ENCODE data around the gene CRYBA4.

The CRYBA4 gene

DNA sequence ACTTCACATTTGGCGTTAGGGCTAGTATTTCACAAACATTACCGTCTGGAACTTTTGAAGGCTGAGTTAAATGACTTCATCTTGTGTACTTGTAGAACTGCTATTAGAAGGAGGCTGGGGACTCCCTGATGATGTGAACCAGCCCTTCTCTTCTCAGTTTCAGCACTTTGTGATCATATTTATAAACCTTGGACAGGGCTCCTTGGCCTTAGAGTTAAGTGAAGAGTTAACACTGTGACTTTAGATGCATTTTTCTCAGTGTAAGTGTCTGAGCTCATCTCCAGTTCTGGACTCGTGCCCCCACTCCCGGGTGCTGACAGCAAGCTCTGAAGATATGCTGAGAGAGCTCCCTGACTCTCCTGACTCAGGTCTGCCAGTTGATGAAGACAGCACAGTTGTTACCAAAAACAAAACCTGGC is 44.1 kb downstream of the CRYBA4 start:
- no peak for DNase-seq

DNA sequence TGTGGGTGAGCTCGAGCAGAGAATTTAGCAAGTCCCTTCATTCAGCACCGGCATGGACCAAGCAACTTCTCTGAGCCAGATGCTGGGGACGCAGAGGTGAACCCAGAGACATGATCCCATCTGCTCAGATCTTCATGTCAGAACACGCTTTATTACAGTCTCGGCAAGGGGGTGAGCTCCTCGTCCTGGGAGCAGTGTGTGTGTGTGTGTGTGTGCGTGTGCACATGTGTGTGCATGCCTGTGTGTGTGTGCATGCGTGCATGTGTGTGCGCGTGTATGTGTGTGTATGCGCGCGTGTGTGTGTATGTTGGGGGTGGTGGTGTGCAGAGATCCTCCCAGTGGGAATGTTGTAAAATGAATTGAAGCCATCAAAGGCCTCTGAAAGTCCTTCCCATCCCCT is 45.4 kb downstream of the CRYBA4 start:
- DNase-seq = no peak

DNA sequence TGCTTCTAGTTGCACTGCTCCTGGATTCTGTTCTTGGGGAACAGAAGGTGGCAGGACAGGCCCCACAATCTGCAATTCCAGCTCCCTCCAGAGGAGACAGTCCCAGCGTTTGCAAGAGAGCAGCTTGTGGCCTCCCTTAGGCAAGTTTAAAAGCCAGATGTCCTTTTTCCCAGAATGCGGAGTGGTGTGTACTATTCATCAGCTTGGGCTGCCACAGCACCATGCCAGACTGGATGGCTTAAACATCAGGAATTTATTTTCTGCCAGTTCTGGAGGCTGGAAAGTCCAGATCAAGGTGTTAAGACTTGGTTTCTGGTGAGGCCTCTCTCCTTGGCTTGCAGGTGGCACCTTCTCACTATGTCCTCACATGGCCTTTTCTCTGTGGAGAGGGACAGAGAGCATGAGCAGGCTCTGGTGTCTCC is 47.3 kb downstream of the CRYBA4 start:
- DNase-seq = peak; percentile 72 to 77

DNA sequence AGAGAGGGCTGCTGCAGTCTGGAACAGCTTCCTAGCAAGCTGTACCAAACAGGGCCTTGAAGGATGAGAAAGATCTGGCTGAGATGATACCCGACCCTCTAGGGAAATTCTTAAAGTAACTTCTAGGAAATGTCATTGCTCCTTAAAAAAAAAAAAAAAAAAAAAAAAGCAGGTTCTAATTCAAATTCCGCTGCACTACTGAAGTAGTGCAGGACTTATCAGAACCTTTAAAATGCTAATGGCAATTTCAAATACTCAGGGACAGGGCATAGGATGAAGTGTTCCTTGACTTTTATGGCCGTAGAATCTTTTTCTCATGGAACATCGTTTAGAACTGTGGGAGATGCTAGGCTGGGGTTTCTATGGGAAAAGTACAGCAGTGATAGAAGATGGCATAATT is 48.7 kb downstream of the CRYBA4 start:
- DNase-seq = no peak

DNA sequence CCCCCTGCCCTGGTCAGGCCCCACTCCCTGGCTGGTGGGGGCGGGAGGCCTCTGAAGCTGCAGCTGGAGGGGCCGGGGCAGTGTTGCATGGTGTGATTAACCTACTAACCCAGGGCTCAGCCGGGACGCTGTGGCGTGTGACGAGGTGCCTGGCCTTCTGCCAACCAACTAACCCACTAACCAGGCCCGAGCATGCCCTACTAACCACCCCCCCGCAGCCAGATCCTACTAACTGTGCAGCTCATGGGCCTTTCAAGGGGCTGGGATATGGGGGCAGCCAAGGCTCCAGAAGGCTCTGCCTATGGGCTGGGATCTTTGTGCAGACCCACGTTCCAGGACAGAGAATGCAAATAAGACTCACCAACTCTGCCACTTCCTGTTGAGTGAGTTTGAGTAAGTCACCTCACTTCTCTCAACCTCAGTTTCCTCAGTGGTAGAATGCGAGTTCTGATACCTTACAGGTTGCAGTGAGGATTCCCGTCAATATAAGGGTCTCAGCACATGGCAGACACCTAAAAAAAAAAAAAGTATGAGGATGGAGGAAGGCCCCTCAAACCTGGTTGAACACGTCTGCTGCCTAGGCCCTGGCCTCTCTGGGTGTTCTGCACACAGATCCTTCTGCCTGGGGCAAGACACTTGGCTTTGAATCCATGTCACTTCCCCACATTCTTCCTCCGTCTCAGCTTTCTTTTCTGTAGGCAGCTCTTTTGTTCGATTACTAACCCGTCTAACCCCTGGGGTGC is 49.7 kb downstream of the CRYBA4 start:
- no peak for DNase-seq

DNA sequence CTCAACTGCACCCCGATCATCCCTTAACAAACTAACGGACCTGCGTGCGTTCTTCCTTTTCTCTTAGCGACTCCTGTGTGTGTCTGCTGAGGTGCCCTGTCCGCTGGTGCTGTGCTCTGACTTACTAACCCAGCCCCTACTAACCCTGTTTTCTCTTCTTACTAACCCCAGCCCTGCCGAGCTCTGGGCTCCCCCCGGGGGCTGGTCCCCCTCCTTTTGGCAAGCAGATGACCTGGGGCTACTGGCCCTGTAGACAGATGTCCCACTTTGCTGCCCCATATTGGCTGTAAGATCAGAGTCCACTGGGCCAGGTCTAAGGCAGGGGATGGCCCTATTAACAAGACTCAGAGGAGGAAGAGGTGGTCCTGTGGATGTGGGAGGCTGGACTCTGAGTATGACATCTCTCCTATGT is 50.3 kb downstream of the CRYBA4 start:
- no peak for DNase-seq

DNA sequence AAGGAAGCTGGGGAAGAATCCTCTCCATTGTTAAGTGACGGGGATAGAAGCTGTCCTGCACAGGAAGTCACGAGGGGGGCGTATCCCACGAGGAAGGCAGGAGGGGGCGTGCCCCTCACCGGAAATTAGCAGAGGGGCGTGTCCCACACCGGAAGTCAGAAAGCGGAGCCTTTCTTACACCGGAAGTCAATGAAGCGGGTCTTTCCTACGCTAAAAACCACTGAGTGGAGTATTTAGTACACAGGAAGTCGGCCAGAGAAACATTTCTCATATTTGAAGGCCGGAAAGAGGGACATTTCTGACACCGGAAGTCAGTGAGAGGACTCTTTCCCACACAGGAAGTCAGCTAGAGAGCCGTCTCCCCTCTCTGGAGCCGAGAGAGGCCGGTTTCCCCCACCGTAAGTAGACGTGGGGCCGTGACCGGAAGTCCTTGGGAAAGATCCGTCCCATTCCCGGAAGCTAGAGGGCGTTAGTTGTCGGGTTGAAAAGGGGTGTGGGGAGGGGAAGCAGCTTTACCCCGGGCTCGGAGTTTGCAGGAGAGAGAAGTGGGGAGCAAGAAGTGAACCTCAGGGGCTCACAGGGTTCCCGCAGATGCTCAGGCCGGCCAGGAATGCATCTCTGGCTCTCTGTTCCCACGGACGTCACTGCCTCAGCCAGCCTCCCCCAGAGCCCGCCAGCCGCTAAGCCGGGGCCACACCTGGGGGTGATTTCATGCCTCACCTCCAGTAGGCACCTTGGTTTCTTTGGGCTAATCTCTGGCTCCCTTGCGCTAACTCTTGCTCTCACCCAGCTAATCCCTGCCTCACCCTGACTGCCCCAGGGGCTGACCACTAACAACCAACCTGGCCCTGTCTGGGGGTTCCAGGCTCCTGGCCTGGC is 51.1 kb downstream of the CRYBA4 start:
- DNase-seq = peak; percentile 98 to 99

DNA sequence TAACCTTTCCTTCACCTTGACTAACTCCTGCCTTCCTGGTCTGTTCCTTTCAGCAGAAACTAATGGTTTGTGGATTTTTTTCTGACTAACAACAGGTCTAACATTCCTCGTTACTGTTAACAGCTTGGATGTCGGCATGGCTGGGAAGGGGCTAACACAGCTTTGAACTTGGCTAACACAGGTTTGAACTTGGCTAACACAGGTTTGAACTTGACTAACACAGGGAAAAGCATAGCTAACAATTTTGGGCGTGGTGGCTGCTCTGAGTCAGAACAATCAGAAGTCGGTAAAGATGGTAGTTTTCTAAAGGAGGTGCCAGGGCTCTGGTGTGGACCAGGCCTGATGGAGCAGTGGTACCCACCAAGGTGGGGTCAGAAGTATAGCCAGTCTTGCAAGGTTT is 51.7 kb downstream of the CRYBA4 start:
- DNase-seq = no peak

DNA sequence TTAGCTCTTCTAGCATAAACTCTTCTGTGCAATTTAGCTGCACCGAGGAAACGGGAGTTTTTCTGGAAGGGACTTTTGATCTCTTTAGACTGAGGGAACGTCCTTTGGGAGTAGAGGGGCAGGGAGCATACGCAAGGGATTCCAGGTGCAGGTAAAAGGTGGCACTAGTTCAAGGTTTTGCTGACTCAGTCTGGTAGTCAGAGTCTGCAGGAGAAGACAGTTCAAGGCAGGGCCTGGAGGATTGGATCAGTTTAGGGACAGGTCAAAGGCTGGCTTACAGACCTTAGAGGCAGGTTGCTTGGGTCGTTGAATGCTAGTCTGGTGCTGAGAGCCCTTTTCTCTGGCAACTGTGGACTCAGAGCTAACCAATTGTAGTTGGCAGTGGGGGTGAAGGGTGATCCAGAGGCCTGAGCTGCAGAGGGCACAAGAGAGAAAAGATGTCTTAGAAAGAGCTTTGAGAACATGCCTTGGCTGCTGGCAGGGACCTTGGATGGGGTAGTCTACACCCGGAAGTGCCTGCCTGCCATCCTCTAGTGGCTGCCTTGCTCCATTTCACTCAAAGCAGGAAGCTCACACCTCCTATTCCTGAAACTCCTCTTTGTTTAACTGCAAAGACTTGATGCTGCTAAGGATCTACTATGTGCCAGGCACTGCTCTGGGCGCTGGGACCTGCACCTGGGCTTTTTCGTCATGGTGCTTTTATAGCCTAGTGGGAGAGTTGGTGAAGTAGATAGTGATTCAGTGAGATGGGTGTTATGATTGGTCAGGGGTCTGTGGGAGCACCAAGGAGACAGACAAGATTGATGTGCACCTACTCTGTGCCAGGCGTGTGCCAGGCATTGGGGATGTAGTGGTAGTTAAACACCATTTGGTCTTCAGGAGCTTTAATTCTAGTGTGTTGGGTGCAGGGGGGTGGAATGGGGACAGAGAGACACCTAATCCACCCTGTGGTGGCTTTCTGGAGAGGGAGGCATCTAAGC is 52.7 kb downstream of the CRYBA4 start:
- DNase-seq = peak in 1 of 2 experiments; percentile 40

DNA sequence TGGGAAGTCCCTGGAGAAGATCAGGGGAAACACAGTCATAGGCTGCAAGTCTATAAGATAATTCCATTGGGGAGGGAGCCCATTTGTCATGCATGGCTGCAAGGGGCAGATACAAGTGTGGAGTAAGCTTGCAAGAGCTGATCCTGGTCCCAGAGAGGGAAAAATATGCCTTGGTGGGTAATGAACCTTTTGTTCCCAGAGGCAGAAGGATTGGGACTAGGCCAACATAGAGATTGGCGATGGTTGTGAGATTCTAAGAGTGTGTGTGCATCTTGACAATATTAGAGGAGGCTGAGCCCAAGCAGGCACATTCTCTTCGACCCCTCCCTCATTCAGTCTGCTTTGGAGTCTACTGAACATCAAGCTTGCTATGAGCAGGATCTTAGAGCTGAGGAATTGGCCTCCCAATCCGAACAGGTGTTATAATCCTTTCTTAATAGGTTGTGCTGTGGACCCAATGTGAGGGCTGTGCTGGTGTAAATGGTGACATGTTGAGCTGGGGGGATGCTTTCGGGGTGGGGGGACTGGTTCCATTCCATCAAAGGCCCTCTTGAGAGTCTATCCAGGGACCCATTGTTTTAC is 54.0 kb downstream of the CRYBA4 start:
- no peak for DNase-seq

DNA sequence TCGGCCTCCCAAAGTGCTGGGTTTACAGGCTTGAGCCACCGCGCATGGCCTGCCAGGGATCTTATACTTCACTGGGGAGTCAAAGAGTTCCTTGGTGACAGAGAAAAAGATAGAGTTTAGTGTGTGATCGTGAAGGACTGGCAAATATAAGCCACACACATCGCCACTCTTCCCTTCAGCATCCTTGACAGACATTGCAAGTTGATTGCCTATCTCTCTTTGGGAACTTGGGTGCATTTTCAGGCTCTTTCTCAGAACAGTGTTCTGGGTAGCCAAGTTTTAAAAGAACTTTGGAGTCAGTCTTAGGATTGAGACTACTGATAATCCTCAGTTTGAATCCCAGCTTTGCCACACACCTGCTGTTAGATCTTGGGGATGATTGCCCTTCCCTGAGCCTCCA is 55.5 kb downstream of the CRYBA4 start:
- DNase-seq = no peak

DNA sequence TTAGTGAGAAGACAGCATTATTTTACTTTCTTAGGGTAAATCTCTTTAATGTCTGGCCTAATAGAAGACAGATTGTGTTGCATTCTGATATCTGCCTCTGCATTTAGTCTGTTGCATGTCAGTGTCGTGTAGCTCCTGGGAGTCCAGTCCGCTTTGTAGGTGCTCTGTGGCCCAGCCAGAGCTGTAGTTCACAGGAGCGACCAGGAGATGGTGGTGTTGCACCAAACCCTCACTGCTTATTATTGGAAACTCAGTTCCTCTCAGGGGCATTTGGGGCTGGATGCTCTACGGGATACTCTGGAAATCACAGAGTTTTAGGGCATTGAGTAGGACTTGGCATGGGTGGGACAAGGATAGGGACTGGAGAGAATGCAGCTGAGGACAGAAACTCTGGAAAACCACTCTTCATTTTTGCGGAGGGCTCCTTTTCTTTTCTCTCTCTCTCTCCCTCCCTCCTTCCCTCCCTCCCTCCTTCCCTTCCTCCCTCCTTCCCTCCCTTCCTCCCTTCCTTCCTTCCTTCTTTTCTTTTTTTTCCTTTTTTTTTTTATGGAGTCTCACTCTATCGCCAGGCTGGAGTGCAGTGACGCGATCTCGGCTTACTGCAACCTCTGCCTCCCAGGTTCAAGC is 57.4 kb downstream of the CRYBA4 start:
- DNase-seq = peak; percentile 76 to 84

All from Kasumi-1 (cell line).